Progenitor cell of endocrine pancreas (in vitro differentiated cells): Measurements from ENCODE around the gene GGT6. TPM values are rescaled to one million over a fixed set of nuclear protein-coding genes. Genes with fewer than 3 reads are reported as not detected.

Experiments used
- DNase-seq: peaks from one replicate; pipeline ENCODE4 v3.0.0; 2021; ENCODE audit warnings: low spot score; ENCODE audit not compliant: unreplicated experiment
- H3K27ac Mint-ChIP-seq: 2 replicates; pipeline ENCODE4 v1.8.0; 2021; ENCODE audit warnings: mild to moderate bottlenecking, moderate library complexity, mixed read lengths
- H3K27me3 Mint-ChIP-seq: 2 replicates; pipeline ENCODE4 v1.8.0; 2021; ENCODE audit warnings: mixed read lengths
- H3K36me3 Mint-ChIP-seq: 2 replicates; pipeline ENCODE4 v1.8.0; 2022; ENCODE audit warnings: mixed read lengths; ENCODE audit not compliant: insufficient read depth
- H3K4me1 Mint-ChIP-seq: 2 replicates; pipeline ENCODE4 v1.8.0; 2021; ENCODE audit warnings: low read depth, mixed read lengths
- H3K4me3 Mint-ChIP-seq: 2 replicates; pipeline ENCODE4 v1.8.0; 2021; ENCODE audit warnings: low read depth, mild to moderate bottlenecking, moderate library complexity, mixed read lengths
- H3K9me3 Mint-ChIP-seq: 2 replicates; pipeline ENCODE4 v1.8.0; 2021; ENCODE audit warnings: low read depth, mixed read lengths
- total RNA-seq: library from RNA; stranded (reverse); gene quantifications from 2 replicates; pipeline ENCODE4 v1.2.1, GENCODE V29; 2021
- TF ChIP-seq, protein P1 (sequence below): fragments of 200-600 bp; sonication (generic); IDR thresholded peaks from one replicate; pipeline ENCODE4 v1.5.0; 2021; ENCODE audit warnings: antibody characterized with exemption, mild to moderate bottlenecking; ENCODE audit not compliant: unreplicated experiment

Gene GGT6
- total RNA-seq, 1 donor from 2014 or later: not detected

DNA sequence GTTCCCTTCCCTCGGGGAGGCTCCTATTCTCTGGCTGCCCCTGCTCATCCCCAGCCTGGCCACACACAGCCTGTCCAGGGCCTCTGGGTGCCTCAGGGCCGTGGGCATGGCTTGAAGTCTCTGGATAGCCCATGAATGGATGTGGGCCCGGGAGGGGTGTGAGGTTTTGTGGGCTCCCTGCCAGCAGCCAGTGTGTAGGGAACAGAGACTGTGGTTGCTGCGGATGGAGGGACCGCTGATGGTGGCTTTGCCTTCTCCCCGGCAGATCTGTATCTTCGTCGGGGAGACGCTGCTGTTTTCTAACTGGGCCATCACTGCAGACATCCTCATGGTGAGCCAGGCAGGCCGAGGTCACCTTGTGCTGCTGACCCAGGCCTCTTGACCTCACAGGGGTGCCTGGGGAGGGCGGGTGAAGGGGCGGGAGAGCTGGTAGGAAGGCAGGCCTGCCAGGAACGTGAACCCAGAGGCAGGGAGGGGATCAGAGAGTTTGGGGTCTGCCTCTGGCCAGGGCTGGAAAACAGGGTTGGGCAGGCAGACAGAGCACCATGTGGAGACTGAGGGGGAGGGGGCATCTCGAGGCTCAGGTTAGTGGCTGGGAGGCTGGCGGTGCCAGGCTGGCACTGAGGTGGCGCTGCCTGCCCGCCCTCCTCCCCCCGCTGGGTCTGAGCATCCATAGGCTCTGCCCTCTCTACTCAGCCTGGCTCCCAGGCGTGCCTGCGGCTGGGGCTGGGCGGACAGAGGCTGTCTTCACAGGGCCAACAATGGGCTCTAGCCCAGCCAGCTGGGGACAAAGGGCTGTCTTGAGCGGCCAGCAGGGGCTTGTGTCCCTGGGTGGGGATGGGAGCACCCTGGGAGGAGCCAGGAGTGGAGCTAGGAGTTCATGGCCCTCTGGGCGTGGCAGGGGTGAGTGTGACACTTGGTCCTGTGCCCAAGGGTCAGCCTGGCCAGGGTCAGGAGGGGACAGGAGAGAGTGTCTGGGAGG is 26.6 kb downstream of the GGT6 start:
- peaks cover 22% of the 10 kb centered on the region for H3K27me3 Mint-ChIP-seq
- no peak overlapping the region for H3K27ac Mint-ChIP-seq
- no peak for DNase-seq
- peaks cover 6% of the 10 kb centered on the region for H3K4me1 Mint-ChIP-seq
- H3K9me3 Mint-ChIP-seq: no peaks in the 10 kb centered on the region
- H3K4me3 Mint-ChIP-seq: no peak overlapping the region
- TF ChIP-seq, protein P1, sequence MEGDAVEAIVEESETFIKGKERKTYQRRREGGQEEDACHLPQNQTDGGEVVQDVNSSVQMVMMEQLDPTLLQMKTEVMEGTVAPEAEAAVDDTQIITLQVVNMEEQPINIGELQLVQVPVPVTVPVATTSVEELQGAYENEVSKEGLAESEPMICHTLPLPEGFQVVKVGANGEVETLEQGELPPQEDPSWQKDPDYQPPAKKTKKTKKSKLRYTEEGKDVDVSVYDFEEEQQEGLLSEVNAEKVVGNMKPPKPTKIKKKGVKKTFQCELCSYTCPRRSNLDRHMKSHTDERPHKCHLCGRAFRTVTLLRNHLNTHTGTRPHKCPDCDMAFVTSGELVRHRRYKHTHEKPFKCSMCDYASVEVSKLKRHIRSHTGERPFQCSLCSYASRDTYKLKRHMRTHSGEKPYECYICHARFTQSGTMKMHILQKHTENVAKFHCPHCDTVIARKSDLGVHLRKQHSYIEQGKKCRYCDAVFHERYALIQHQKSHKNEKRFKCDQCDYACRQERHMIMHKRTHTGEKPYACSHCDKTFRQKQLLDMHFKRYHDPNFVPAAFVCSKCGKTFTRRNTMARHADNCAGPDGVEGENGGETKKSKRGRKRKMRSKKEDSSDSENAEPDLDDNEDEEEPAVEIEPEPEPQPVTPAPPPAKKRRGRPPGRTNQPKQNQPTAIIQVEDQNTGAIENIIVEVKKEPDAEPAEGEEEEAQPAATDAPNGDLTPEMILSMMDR: no peak
- H3K36me3 Mint-ChIP-seq: no peaks in the 10 kb centered on the region

DNA sequence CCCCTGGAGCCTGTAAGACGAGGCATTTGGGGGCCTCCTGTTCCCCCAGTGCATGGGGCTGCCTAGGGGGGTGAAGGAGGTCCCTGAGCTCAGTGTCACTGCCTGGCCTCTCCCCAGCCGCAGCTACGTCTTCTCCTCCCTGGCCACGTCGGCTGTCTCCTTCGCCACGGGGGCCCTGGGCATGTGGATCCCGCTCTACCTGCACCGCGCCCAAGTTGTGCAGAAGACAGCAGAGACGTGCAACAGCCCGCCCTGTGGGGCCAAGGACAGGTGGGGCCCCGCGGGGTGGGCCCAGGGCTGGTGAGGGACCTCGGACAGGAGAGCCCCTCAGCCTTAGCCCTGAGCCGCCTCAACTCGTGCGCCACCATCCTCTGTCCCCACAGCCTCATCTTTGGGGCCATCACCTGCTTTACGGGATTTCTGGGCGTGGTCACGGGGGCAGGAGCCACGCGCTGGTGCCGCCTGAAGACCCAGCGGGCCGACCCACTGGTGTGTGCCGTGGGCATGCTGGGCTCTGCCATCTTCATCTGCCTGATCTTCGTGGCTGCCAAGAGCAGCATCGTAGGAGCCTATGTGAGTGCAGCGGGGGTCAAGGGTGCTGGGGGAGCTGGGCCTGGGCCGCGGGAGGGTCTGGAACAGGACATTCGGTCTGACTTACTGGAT is 27.4 kb downstream of the GGT6 start:
- Mint-ChIP-seq H3K27me3 (peaks cover 22% of the 10 kb centered on the region), H3K9me3 (no peaks in the 10 kb centered on the region), H3K4me1 (peaks cover 6% of the 10 kb centered on the region), H3K36me3 (no peaks in the 10 kb centered on the region), H3K4me3 (no peak overlapping the region), H3K27ac (no peak overlapping the region)
- DNase-seq: no peak
- TF ChIP-seq, protein P1: no peak

DNA sequence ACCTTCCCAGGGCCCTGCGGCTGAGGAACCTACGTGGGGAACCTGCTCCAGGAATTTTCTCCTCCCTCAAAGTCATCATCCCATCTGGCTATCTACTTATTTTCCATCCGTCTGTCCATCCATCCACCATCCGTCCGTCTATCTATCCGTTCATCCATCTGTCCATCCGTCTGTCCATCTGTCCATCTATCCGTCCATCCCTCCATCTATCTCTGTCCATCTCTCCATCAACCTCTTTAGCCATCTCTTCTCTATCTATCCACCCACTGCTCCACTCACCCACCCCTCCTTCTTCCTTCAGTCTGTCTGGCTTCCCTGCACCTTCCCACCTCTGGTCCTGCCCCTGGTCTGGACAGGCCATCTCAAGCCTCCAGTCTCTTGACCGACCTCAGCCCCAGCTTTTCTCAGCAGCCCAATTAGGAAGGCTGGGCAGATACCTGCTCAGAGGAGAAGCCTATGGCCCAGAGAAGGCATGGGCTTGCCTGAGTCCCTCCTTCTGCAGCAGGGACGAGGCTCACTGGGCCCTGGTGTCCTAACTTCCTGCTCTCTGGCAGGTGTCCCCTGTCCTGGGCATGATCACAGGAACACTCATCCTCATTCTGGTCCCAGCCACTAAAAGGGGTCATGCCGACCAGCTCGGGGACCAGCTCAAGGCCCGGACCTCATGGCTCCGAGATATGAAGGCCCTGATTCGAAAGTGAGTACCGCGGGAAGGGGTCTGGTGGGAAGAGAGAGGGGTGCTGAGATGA is 28.2 kb downstream of the GGT6 start:
- H3K27me3 Mint-ChIP-seq: peaks cover 29% of the 10 kb centered on the region
- no peaks in the 10 kb centered on the region for H3K9me3 Mint-ChIP-seq
- H3K27ac Mint-ChIP-seq: no peak overlapping the region
- no peaks in the 10 kb centered on the region for H3K36me3 Mint-ChIP-seq
- TF ChIP-seq, protein P1: no peak
- DNase-seq: no peak
- H3K4me1 Mint-ChIP-seq: peaks cover 6% of the 10 kb centered on the region
- H3K4me3 Mint-ChIP-seq: no peak overlapping the region

DNA sequence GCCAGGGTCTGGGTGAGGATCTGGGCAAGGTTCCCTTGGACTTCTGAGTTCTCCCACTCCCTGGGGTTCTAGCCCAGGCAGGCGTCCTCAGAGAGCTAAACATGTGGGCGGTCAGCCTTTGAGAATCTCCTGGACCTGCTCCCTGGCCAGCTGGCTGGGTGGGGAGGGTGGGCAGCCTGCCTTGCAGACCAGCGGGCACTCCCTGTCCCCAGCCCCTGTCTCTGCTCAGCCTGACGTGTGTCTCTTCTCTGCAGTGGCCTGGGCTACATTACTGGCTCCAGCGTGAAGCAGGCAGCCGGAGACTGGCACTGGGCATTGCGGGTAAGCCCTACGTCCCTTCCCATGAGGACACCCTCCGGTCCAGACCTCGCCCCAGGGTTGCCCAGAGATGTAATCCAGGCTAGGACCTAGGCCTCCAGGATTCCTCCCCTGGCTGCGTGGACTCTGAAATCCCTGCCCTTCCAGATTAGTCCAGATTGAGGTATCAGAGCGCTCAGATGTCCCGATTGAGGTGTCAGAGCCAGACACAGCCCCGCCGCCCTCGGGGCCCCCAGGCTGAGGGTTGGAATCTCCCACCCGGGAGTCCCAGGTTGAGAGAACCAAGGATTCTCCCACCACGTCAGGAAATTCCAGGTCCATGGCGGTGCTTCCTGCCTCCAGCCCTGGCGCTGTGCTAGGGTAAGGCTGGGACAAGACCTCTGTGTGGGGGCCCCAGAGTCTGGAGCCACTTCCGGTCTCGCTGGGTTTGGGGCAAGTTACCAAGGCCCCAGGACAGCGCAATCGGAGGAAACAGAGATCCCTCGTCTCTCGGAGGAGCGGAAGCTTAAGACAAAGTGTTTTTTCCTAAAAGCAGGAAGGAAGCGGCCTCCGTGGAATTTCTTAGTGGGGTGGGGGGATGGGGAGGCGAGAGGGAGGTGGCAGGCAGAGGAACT is 29.3 kb downstream of the GGT6 start:
- no peak overlapping the region for H3K4me3 Mint-ChIP-seq
- no peaks in the 10 kb centered on the region for H3K9me3 Mint-ChIP-seq
- TF ChIP-seq, protein P1: no peak
- no peaks in the 10 kb centered on the region for H3K36me3 Mint-ChIP-seq
- peaks cover 6% of the 10 kb centered on the region for H3K4me1 Mint-ChIP-seq
- H3K27me3 Mint-ChIP-seq: peaks cover 37% of the 10 kb centered on the region
- H3K27ac Mint-ChIP-seq: no peak overlapping the region
- no peak for DNase-seq
